Activated T-helper 2 cell treated with anti-CD3 and anti-CD28 coated beads, Interferon-gamma antibody, Interleukin-2, Interleukin-4, amounts not matched to agents 10 μg/mL and 5 μg/mL and 100 μg/mL, durations not matched to agents 14 hours and 24 hours and 36 hours (primary cell): ENCODE results near the gene LBP. TPM values are rescaled to one million over a fixed set of nuclear protein-coding genes. Genes with fewer than 3 reads are reported as not detected.

Experiments
- DNase-seq: peaks from one replicate; pipeline ENCODE4 v3.0.0; 2021; ENCODE audit warnings: low spot score
- H3K27ac Mint-ChIP-seq: one replicate; pipeline ENCODE4 v1.8.0; 2021; ENCODE audit warnings: mixed read lengths
- H3K27me3 Mint-ChIP-seq: one replicate; pipeline ENCODE4 v1.8.0; 2021; ENCODE audit warnings: low read depth, mixed read lengths
- H3K36me3 Mint-ChIP-seq: one replicate; pipeline ENCODE4 v1.8.0; 2021; ENCODE audit warnings: low read depth, mixed read lengths
- H3K4me1 Mint-ChIP-seq: one replicate; pipeline ENCODE4 v1.8.0; 2021; ENCODE audit warnings: low read depth, mixed read lengths
- H3K4me3 Mint-ChIP-seq: one replicate; pipeline ENCODE4 v1.8.0; 2021; ENCODE audit warnings: low read depth, mild to moderate bottlenecking, moderate library complexity, mixed read lengths
- H3K9me3 Mint-ChIP-seq: one replicate; pipeline ENCODE4 v1.8.0; 2021; ENCODE audit warnings: mixed read lengths
- intact Hi-C: fragments of 100-400 bp; cut with micrococcal nuclease; formaldehyde crosslinking; loops from one replicate; pipeline ENCODE4 v1.15.1; 2023
- total RNA-seq: library from RNA; stranded (reverse); gene quantifications from 2 replicates; pipeline ENCODE4 v1.2.3, GENCODE V29; 2022

The LBP gene
- total RNA-seq, 1 donor from 2014 or later, result not detected

- Mint-ChIP-seq H3K4me1 (no peaks in the 10 kb centered on the region), H3K27me3 (no peaks in the 10 kb centered on the region), H3K27ac (no peak overlapping the region), H3K9me3 (peaks cover 6% of the 10 kb centered on the region), H3K36me3 (no peaks in the 10 kb centered on the region), H3K4me3 (no peak overlapping the region)
- DNase-seq, result no peak
- intact Hi-C loops, result no loop called here
These were observed 3.5 kb upstream of the LBP start for GRCh38 chr20:38342713-38343310.

GRCh38 chr20:38343311-38344106 lies 2.8 kb upstream of the LBP start:
- Mint-ChIP-seq H3K27me3 (no peaks in the 10 kb centered on the region), H3K4me1 (no peaks in the 10 kb centered on the region), H3K9me3 (no peaks in the 10 kb centered on the region), H3K36me3 (no peaks in the 10 kb centered on the region), H3K27ac (no peak overlapping the region), H3K4me3 (no peak overlapping the region)
- DNase-seq, result no peak
- intact Hi-C loops, result no loop called here

GRCh38 chr20:38344107-38344701 lies 2.1 kb upstream of the LBP start:
- H3K27ac Mint-ChIP-seq, result no peak overlapping the region
- H3K36me3 Mint-ChIP-seq, result no peaks in the 10 kb centered on the region
- H3K4me3 Mint-ChIP-seq, result no peak overlapping the region
- DNase-seq, result no peak
- no peaks in the 10 kb centered on the region for H3K9me3 Mint-ChIP-seq
- no peaks in the 10 kb centered on the region for H3K4me1 Mint-ChIP-seq
- no peaks in the 10 kb centered on the region for H3K27me3 Mint-ChIP-seq
- intact Hi-C loops, result no loop called here

- intact Hi-C loops, result no loop called here
- H3K4me3 Mint-ChIP-seq, result no peak overlapping the region
- no peaks in the 10 kb centered on the region for H3K9me3 Mint-ChIP-seq
These were observed 639 bp upstream of the LBP start for GRCh38 chr20:38345643-38346042.

GRCh38 chr20:38346741-38347140 lies 459 bp downstream of the LBP start:
- Mint-ChIP-seq H3K27me3 (no peaks in the 10 kb centered on the region), H3K4me3 (no peak overlapping the region), H3K4me1 (no peaks in the 10 kb centered on the region), H3K36me3 (no peaks in the 10 kb centered on the region), H3K27ac (no peak overlapping the region), H3K9me3 (no peaks in the 10 kb centered on the region)
- DNase-seq, result no peak
- intact Hi-C loops, result no loop called here

More at GRCh38 chr20:38345643-38346042, 639 bp upstream of the LBP start:
- DNase-seq, result no peak
- H3K27me3 Mint-ChIP-seq, result no peaks in the 10 kb centered on the region
- H3K36me3 Mint-ChIP-seq, result no peaks in the 10 kb centered on the region
- H3K27ac Mint-ChIP-seq, result no peak overlapping the region
- H3K4me1 Mint-ChIP-seq, result no peaks in the 10 kb centered on the region

- intact Hi-C loops, result no loop called here
- no peak for DNase-seq
- H3K4me1 Mint-ChIP-seq, result no peaks in the 10 kb centered on the region
- no peak overlapping the region for H3K27ac Mint-ChIP-seq
- no peaks in the 10 kb centered on the region for H3K27me3 Mint-ChIP-seq
- no peaks in the 10 kb centered on the region for H3K36me3 Mint-ChIP-seq
- H3K4me3 Mint-ChIP-seq, result no peak overlapping the region
- H3K9me3 Mint-ChIP-seq, result no peaks in the 10 kb centered on the region
These were observed 3.6 kb downstream of the LBP start for GRCh38 chr20:38349856-38350255.

- no peaks in the 10 kb centered on the region for H3K4me1 Mint-ChIP-seq
- no peaks in the 10 kb centered on the region for H3K36me3 Mint-ChIP-seq
- intact Hi-C loops, result no loop called here
- DNase-seq, result no peak
- no peak overlapping the region for H3K27ac Mint-ChIP-seq
- no peaks in the 10 kb centered on the region for H3K9me3 Mint-ChIP-seq
- no peak overlapping the region for H3K4me3 Mint-ChIP-seq
- no peaks in the 10 kb centered on the region for H3K27me3 Mint-ChIP-seq
These were observed 4.8 kb downstream of the LBP start for GRCh38 chr20:38350879-38351775.

GRCh38 chr20:38353316-38353715 lies 7.0 kb downstream of the LBP start:
- no peak for DNase-seq
- H3K9me3 Mint-ChIP-seq, result no peaks in the 10 kb centered on the region
- intact Hi-C loops, result no loop called here

GRCh38 chr20:38354227-38354626 lies 7.9 kb downstream of the LBP start:
- Mint-ChIP-seq H3K36me3 (no peaks in the 10 kb centered on the region), H3K9me3 (no peaks in the 10 kb centered on the region), H3K4me1 (no peaks in the 10 kb centered on the region), H3K4me3 (no peak overlapping the region), H3K27me3 (no peaks in the 10 kb centered on the region), H3K27ac (no peak overlapping the region)
- DNase-seq, result no peak
- intact Hi-C loops, result no loop called here

More at GRCh38 chr20:38353316-38353715, 7.0 kb downstream of the LBP start:
- Mint-ChIP-seq H3K4me3 (no peak overlapping the region), H3K36me3 (no peaks in the 10 kb centered on the region), H3K27ac (no peak overlapping the region), H3K4me1 (no peaks in the 10 kb centered on the region), H3K27me3 (no peaks in the 10 kb centered on the region)

GRCh38 chr20:38355161-38356012 lies 9.1 kb downstream of the LBP start:
- no peaks in the 10 kb centered on the region for H3K27me3 Mint-ChIP-seq
- H3K27ac Mint-ChIP-seq, result no peak overlapping the region
- no peak for DNase-seq
- no peaks in the 10 kb centered on the region for H3K4me1 Mint-ChIP-seq
- intact Hi-C loops, result no loop called here
- no peak overlapping the region for H3K4me3 Mint-ChIP-seq
- H3K36me3 Mint-ChIP-seq, result no peaks in the 10 kb centered on the region
- H3K9me3 Mint-ChIP-seq, result no peaks in the 10 kb centered on the region

GRCh38 chr20:38357653-38358207 lies 11.4 kb downstream of the LBP start:
- Mint-ChIP-seq H3K9me3 (no peaks in the 10 kb centered on the region), H3K27ac (no peak overlapping the region), H3K27me3 (no peaks in the 10 kb centered on the region), H3K36me3 (no peaks in the 10 kb centered on the region), H3K4me3 (no peak overlapping the region), H3K4me1 (no peaks in the 10 kb centered on the region)
- intact Hi-C loops, result no loop called here
- no peak for DNase-seq

GRCh38 chr20:38358556-38358955 lies 12.3 kb downstream of the LBP start:
- H3K9me3 Mint-ChIP-seq, result no peaks in the 10 kb centered on the region
- no peaks in the 10 kb centered on the region for H3K36me3 Mint-ChIP-seq

More at GRCh38 chr20:38358556-38358955, 12.3 kb downstream of the LBP start:
- no peak for DNase-seq
- Mint-ChIP-seq H3K4me3 (no peak overlapping the region), H3K27me3 (no peaks in the 10 kb centered on the region), H3K27ac (no peak overlapping the region), H3K4me1 (no peaks in the 10 kb centered on the region)
- intact Hi-C loops, result no loop called here
